Muscle layer of duodenum (tissue), 2 donors: ENCODE measurements around the gene VPS37B.

ENCODE experiments used
- H3K27ac ChIP-seq: one replicate; pipeline ENCODE4 v1.7.0; 2013; ENCODE audit warnings: mild to moderate bottlenecking, low read length
- H3K27me3 ChIP-seq: one replicate; pipeline ENCODE4 v1.7.0; 2013; ENCODE audit warnings: low read depth, mild to moderate bottlenecking, control low read depth, low read length
- H3K36me3 ChIP-seq, 2 donors: one replicate each; pipeline ENCODE4 v1.7.0; 2013; ENCODE audit warnings: low read length in 2 of 2, control low read depth in 1 of 2, mild to moderate bottlenecking in 1 of 2; ENCODE audit not compliant: insufficient read depth in 2 of 2, control insufficient read depth in 1 of 2
- H3K4me1 ChIP-seq, 2 donors: one replicate each; pipeline ENCODE4 v1.7.0; 2013; ENCODE audit warnings: low read length in 2 of 2, mild to moderate bottlenecking in 2 of 2, control low read depth in 1 of 2, moderate library complexity in 1 of 2; ENCODE audit not compliant: insufficient read depth in 2 of 2, control insufficient read depth in 1 of 2
- H3K4me3 ChIP-seq, 2 donors: one replicate each; pipeline ENCODE4 v1.7.0; 2013; ENCODE audit warnings: low read length in 2 of 2, low read depth in 1 of 2, mild to moderate bottlenecking in 1 of 2
- H3K9me3 ChIP-seq, 2 donors: one replicate each; pipeline ENCODE4 v1.7.0; 2013; ENCODE audit warnings: low read length in 2 of 2, control low read depth in 1 of 2, mild to moderate bottlenecking in 1 of 2; ENCODE audit not compliant: control insufficient read depth in 1 of 2
- donor health status: healthy.

Gene VPS37B

DNA sequence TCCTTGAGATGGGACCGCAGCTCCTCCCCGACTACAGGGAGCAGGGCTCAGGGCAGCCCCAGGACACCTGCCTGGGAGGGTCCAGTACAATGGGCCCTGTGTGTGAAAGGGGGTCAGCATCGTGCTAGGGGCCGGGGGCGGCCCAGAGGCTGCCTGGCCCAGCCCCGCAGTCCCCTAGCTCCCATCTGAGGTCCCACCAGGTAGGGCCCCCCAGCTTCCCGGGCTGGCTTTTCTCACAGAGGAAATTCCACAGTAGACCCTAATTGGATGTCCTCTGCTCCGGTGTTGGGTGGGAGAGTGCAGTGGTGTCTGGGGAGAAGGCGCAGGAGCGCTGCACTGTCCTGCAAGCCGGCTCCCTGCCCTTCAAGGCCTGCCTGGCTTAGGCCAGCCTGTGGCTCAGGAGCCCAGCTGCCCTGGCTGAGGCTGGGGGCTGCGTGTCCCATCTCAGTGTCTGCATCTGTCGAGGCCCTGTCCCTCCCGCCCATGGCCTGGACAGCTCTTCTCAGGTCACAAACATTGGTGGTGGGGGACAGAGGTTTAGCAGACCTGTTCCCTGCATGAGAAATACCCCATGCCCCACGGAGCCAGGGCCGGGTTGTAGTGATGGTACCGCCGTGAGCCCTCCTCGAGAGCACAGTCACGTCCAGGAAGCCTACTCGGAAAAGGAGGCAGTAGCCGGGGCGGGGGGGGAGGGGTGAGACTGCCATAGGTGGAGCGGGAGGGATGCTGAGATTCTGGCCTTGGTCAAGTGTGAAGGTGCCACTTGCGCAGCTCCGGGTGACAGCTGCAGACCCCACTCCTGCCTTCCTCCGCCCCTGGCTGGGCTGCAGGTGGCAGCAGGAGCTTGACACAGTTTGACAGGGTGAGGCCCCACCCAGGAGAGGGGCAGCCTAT is 49.1 kb downstream of the VPS37B start:
- no peak overlapping the region for H3K4me3 ChIP-seq
- H3K27me3 ChIP-seq: no peaks in the 10 kb centered on the region
- no peaks in the 10 kb centered on the region for H3K36me3 ChIP-seq
- no peak overlapping the region for H3K27ac ChIP-seq
- peaks cover 0 to 17% of the 10 kb centered on the region in 2 donors for H3K4me1 ChIP-seq
- no peaks in the 10 kb centered on the region for H3K9me3 ChIP-seq

GRCh38 chr12:122845865-122846621 is 49.9 kb downstream of the VPS37B start:
- H3K27me3 ChIP-seq: no peaks in the 10 kb centered on the region
- no peaks in the 10 kb centered on the region for H3K36me3 ChIP-seq
- H3K27ac ChIP-seq: no peak overlapping the region
- no peaks in the 10 kb centered on the region for H3K9me3 ChIP-seq
- H3K4me3 ChIP-seq: no peak overlapping the region
- H3K4me1 ChIP-seq: peaks cover 0 to 24% of the 10 kb centered on the region in 2 donors

GRCh38 chr12:122845041-122845864 is 50.7 kb downstream of the VPS37B start:
- no peaks in the 10 kb centered on the region for H3K36me3 ChIP-seq
- no peak overlapping the region for H3K27ac ChIP-seq
- no peaks in the 10 kb centered on the region for H3K9me3 ChIP-seq
- H3K4me1 ChIP-seq: peaks cover 0 to 24% of the 10 kb centered on the region in 2 donors
- no peaks in the 10 kb centered on the region for H3K27me3 ChIP-seq
- no peak overlapping the region for H3K4me3 ChIP-seq

DNA sequence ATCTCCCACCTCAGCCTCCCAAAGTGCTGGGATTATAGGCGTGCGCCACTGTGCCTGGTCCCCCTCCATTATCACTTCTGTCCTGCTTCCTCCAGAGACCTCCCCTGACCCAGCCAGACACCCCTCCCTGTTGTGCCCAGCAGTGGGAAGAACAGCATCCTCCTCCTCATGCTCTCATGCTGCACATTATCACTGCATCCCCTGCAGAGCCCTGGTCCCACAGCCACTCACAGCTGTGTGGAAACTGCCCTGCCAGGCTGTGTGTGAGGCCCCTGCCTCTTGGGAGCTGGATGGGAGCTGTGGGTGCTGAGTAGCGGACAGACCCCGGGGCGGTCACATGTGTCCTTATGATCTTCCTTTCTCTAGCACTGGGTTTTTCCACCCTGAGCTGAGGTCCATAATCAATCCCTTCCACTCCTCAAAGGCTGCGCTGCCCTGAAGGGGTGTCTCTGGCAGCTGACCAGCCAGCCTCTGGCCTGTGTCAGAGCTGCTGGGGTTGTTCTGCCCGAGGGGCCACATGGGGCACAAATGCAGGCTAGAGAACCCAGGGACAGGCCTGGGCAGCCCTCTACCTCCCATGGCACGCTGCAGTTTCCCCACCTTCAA is 51.5 kb downstream of the VPS37B start:
- H3K4me1 ChIP-seq: peaks cover 0 to 24% of the 10 kb centered on the region in 2 donors

DNA sequence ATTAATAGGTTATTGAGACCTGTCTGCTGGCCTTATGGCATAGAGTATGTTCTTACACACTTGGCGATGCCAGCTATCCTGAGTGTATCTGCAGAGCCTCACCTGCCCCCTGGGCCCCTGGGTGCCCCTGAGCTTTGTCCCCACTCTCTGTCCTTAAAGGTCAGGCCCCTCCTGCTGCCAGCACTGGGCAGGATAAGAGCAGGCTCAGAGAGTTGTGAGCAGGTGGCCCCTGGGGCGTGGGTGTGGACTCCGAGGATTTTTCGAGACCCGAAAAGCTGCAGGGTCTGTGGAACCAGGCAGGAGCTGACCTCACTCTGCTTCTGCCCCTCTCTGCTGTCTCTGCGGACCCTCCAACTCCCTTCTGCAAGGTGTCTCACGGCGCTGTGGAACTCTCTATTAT is 52.5 kb downstream of the VPS37B start:
- H3K36me3 ChIP-seq: no peaks in the 10 kb centered on the region
- H3K4me1 ChIP-seq: peaks cover 0 to 24% of the 10 kb centered on the region in 2 donors
- no peak overlapping the region for H3K27ac ChIP-seq

More for the DNA sequence above, 51.5 kb downstream of the VPS37B start:
- Histone ChIP-seq H3K9me3 (no peaks in the 10 kb centered on the region), H3K27ac (no peak overlapping the region), H3K36me3 (no peaks in the 10 kb centered on the region), H3K4me3 (no peak overlapping the region), H3K27me3 (no peaks in the 10 kb centered on the region)

GRCh38 chr12:122842505-122843405 is 53.2 kb downstream of the VPS37B start:
- H3K27me3 ChIP-seq: no peaks in the 10 kb centered on the region
- no peak overlapping the region for H3K4me3 ChIP-seq
- H3K4me1 ChIP-seq: peaks cover 0 to 24% of the 10 kb centered on the region in 2 donors
- no peaks in the 10 kb centered on the region for H3K36me3 ChIP-seq
- no peaks in the 10 kb centered on the region for H3K9me3 ChIP-seq
- no peak overlapping the region for H3K27ac ChIP-seq

More for the DNA sequence above, 52.5 kb downstream of the VPS37B start:
- Histone ChIP-seq H3K4me3 (no peak overlapping the region), H3K9me3 (no peaks in the 10 kb centered on the region), H3K27me3 (no peaks in the 10 kb centered on the region)

DNA sequence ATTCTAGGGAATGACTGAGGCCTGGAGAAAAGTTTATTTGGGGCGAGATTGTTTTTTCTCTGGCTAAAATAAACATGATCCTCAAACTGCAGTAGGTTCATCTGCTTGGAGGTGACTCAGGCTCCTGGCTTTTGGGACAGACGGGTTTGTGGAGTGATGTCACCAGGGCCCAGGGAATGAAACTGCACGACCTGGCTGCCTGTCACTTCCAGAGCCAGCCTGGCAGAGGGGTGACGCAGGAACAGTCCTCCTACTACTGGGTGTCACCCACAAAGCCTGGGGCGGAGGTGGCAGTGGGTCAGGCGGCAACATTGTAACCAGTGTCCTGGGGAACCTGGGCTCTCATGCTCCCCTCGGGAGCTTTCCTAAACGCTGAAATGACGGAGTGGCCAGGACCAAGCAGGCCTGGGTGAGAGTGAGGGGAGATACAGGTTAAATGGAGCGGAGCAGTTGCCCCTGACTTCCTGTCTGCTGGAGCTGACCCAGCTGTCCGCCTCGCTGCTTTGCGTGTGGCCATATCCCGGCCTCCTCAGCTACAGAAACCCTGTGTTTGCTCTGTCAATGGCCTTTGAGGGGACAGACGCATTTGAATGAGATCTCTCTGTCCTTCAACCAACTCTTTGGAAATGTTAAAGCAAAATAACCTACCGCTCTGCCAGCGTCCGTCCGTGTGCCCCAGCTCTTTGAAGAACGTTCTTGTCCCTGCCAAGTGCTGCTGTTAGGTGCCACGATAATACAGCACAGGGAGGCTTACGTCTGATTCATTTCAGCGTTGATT is 54.2 kb downstream of the VPS37B start:
- Histone ChIP-seq H3K4me1 (peaks cover 0 to 24% of the 10 kb centered on the region in 2 donors), H3K9me3 (no peaks in the 10 kb centered on the region), H3K27me3 (no peaks in the 10 kb centered on the region), H3K27ac (no peak overlapping the region), H3K36me3 (no peaks in the 10 kb centered on the region), H3K4me3 (no peak overlapping the region)

DNA sequence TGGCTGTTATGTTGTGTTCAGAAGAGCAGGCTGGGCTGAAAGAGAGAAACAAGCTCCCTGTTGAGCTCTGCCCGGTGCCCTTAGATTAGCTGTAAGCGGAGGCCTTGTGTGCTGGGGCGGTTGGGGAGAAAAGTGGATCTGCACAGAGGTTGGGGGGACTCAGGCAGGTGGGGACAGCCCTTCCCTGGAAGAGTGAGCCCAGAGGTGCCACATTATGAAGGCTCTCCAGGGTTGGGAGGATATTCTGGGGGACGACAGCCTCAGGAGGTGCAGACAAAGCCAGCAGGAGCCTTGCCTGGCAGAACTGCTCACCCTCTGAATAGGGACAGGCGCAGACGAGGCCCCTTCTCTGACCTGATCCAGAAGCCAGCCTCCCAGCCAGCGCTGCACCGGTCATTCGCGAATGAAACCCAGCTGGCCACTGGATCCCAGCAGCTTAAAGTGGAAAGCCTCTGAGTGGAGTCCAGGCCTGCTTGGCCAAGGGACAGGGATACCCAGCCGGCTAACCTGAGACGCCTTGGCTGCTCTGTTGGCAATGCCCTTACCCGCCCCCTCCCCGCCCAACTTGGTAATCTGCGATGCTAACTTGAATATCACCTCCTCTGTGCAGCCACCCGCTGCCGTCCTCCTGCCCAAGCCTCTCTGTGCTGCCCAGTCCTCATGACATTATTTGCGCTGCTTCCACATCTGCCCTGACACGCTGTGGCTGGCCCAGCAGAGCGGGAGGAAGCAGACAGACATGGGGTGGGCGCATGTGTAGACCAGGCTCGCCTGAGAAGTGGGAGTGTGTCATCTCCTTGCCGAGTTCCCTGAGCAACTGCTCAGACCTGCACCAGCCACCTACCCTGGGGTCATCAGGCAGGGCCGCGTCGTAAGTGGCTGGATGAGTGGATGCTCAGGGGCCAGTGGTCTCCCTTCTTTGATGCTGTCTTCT is 55.1 kb downstream of the VPS37B start:
- H3K4me1 ChIP-seq: peaks cover 0 to 30% of the 10 kb centered on the region in 2 donors
- no peaks in the 10 kb centered on the region for H3K36me3 ChIP-seq
- H3K9me3 ChIP-seq: no peaks in the 10 kb centered on the region
- H3K27ac ChIP-seq: no peak overlapping the region
- no peak overlapping the region for H3K4me3 ChIP-seq
- H3K27me3 ChIP-seq: no peaks in the 10 kb centered on the region
